Endothelial cell of umbilical vein (primary cell): Measurements from ENCODE around the gene PXK. TPM values are rescaled to one million over a fixed set of nuclear protein-coding genes. Genes with fewer than 3 reads are reported as not detected.

ENCODE experiments used
- BruUV-seq: library from RNA; stranded (reverse); fragments of 400-500 nt; replicated peaks from 2 replicates; lab custom pipeline; 2021; lab: Mats Ljungman, UMichigan
- CTCF ChIA-PET: fragments of 300-600, 350-600 bp; sonication (Branson Sonifier 250); formaldehyde crosslinking; loops from one replicate; lab custom pipeline; 2021; ENCODE audit warnings: antibody characterized with exemption, inconsistent platforms; lab: Charles Lee
- POLR2A ChIA-PET: fragments of 300-600, 350-600 bp; sonication (Branson Sonifier 250); formaldehyde crosslinking; loops from one replicate; lab custom pipeline; 2021; ENCODE audit warnings: antibody characterized with exemption, inconsistent platforms; lab: Charles Lee
- DNase-seq: peaks from one replicate; pipeline ENCODE4 v3.0.0-alpha.2; 2011; ENCODE audit warnings: low read depth, low spot score
- FAIRE-seq: peaks from 2 replicates; lab custom pipeline; 2011; peaks lifted over from hg19 to GRCh38; lab: Jason Lieb, UNC
- H2AFZ ChIP-seq: 2 replicates; pipeline ENCODE4 v1.6.0; 2012; ENCODE audit warnings: low read depth, low read length, control low read depth, inconsistent platforms
- H3K27ac ChIP-seq: 2 replicates; pipeline ENCODE4 v1.5.1; 2011; ENCODE audit warnings: low read depth, mild to moderate bottlenecking, control low read depth, low read length, moderate library complexity; ENCODE audit not compliant: insufficient read depth
- H3K27me3 ChIP-seq, 2 experiments: 2 replicates each; pipeline versions ENCODE4 v1.6.0 to v1.6.1; 2011; ENCODE audit warnings: low read length in 2 of 2, mixed read lengths in 1 of 2; ENCODE audit not compliant: control insufficient read depth in 2 of 2, insufficient read depth in 2 of 2
- H3K36me3 ChIP-seq, 2 experiments: 2 replicates in 1 of 2; 3 replicates in 1 of 2; pipeline ENCODE4 v1.5.1; 2011; ENCODE audit warnings: low read length in 2 of 2, mild to moderate bottlenecking in 1 of 2, moderate library complexity in 1 of 2; ENCODE audit not compliant: control insufficient read depth in 2 of 2, insufficient read depth in 2 of 2; ENCODE audit errors: extremely low read depth in 1 of 2
- H3K4me1 ChIP-seq: 3 replicates; pipeline ENCODE4 v1.5.1; 2011; ENCODE audit warnings: mild to moderate bottlenecking, low read length; ENCODE audit not compliant: control insufficient read depth, insufficient read depth; ENCODE audit errors: extremely low read depth
- H3K4me2 ChIP-seq: 2 replicates; pipeline ENCODE4 v1.6.1; 2011; ENCODE audit warnings: low read length, control low read depth, mixed read lengths; ENCODE audit not compliant: insufficient read depth
- H3K4me3 ChIP-seq, 3 experiments: fragments of 200-600 bp in 1 of 3; sonication (generic), shearing (Covaris generic) in 1 of 3; replicated peaks in 1 of 3; 2 replicates each; pipeline ENCODE4 v1.5.1; 2011 to 2016; ENCODE audit warnings: control low read depth in 3 of 3, low read length in 3 of 3, mild to moderate bottlenecking in 2 of 3, inconsistent platforms in 1 of 3, low read depth in 1 of 3, moderate library complexity in 1 of 3; ENCODE audit not compliant: insufficient read depth in 1 of 3
- H3K79me2 ChIP-seq: 2 replicates; pipeline ENCODE4 v1.6.0; 2012; ENCODE audit warnings: low read length, inconsistent platforms; ENCODE audit not compliant: control insufficient read depth, insufficient read depth
- H3K9ac ChIP-seq: replicated peaks from 2 replicates; pipeline ENCODE3; 2011; ENCODE audit warnings: low read length, control low read depth; ENCODE audit not compliant: insufficient read depth; ENCODE audit errors: extremely low read depth
- H3K9me1 ChIP-seq: replicated peaks from 3 replicates; pipeline ENCODE4 v1.6.0; 2011; ENCODE audit warnings: mild to moderate bottlenecking, low read length; ENCODE audit not compliant: control insufficient read depth, insufficient read depth; ENCODE audit errors: extremely low read depth
- H3K9me3 ChIP-seq: replicated peaks from 2 replicates; pipeline ENCODE4 v1.5.1; 2012; ENCODE audit warnings: low read length, inconsistent platforms; ENCODE audit not compliant: control insufficient read depth, insufficient read depth
- H4K20me1 ChIP-seq: replicated peaks from 2 replicates; pipeline ENCODE3; 2011; ENCODE audit warnings: mild to moderate bottlenecking, low read length; ENCODE audit not compliant: control insufficient read depth, insufficient read depth; ENCODE audit errors: extremely low read depth
- CTCF ChIP-seq, 2 donors: IDR thresholded peaks; 1 replicate in 1 of 2; 2 replicates in 1 of 2; pipeline ENCODE4 v1.5.1; 2011; ENCODE audit warnings: low read length in 2 of 2, mild to moderate bottlenecking in 2 of 2, moderate library complexity in 2 of 2, control low read depth in 1 of 2, inconsistent platforms in 1 of 2, low read depth in 1 of 2; ENCODE audit not compliant: insufficient read depth in 1 of 2; ENCODE audit errors: extremely low read depth in 1 of 2
- EZH2 ChIP-seq: IDR thresholded peaks from 2 replicates; pipeline ENCODE4 v1.6.1; 2012; ENCODE audit warnings: borderline replicate concordance, low read depth, mild to moderate bottlenecking, moderate library complexity, low read length, inconsistent platforms; ENCODE audit not compliant: severe bottlenecking
- FOS ChIP-seq: IDR thresholded peaks from 2 replicates; pipeline ENCODE4 v1.6.1; 2011; ENCODE audit warnings: mild to moderate bottlenecking, low read length, moderate library complexity, borderline replicate concordance; ENCODE audit not compliant: insufficient read depth
- GATA2 ChIP-seq: IDR thresholded peaks from 2 replicates; pipeline ENCODE4 v1.7.0; 2011; ENCODE audit warnings: low read depth, mild to moderate bottlenecking, moderate library complexity, mixed read lengths, low read length; ENCODE audit not compliant: insufficient read length, insufficient read depth
- JUN ChIP-seq: IDR thresholded peaks from 2 replicates; pipeline ENCODE4 v1.6.1; 2011; ENCODE audit warnings: borderline replicate concordance, low read depth; ENCODE audit not compliant: insufficient read length, insufficient read depth
- MAX ChIP-seq: IDR thresholded peaks from 2 replicates; pipeline ENCODE4 v1.6.1; 2011; ENCODE audit not compliant: insufficient read depth, insufficient read length
- MYC ChIP-seq: IDR thresholded peaks from one replicate; pipeline ENCODE4 v1.6.1; 2011; ENCODE audit warnings: mild to moderate bottlenecking, low read depth, low read length
- POLR2A ChIP-seq: IDR thresholded peaks from 2 replicates; pipeline ENCODE4 v1.6.1; 2012; ENCODE audit warnings: low read depth, mild to moderate bottlenecking, control low read depth, low read length
- POLR2AphosphoS5 ChIP-seq: IDR thresholded peaks from 2 replicates; pipeline ENCODE4 v1.6.1; 2012; ENCODE audit warnings: low read depth, mild to moderate bottlenecking, control low read depth, low read length, moderate library complexity; ENCODE audit not compliant: insufficient read depth
- dilution Hi-C: fragments of 300-500 bp; cut with MboI; formaldehyde crosslinking; loops from one replicate; pipeline ENCODE4 v1.15.0; 2019; ENCODE audit warnings: low sequenced_read_pairs; ENCODE audit not compliant: extremely low pct_ligation_motif_present
- intact Hi-C: fragments of 100-400 bp; cut with micrococcal nuclease; formaldehyde crosslinking; loops from one replicate; pipeline ENCODE4 v1.10.0; 2022
- polyA plus RNA-seq, 4 experiments: library from polyadenylated mRNA; depleted of rRNA in 3 of 4; stranded (reverse) in 3 of 4; unstranded in 1 of 4; fragments of >200 nt; gene quantifications; 2 replicates each; pipeline versions ENCODE4 v1.2.1 to v1.2.3, GENCODE V29; 2011 to 2012; ENCODE audit warnings: missing spikeins in 1 of 4
- total RNA-seq: library from RNA; stranded (reverse); gene quantifications from 2 replicates; pipeline ENCODE4 v1.2.3, GENCODE V29; 2021

Gene PXK
- total and polyA plus RNA-seq, 2 donors (not counting 3 experiments of a cell fraction or from before 2014, with no cell fraction given) = 11.3 to 14.6 TPM

- H3K9me1 ChIP-seq = no peaks in the 10 kb centered on the region
- ChIA-PET CTCF (interaction anchor here (0.7 to 2.0 kb wide), 10 partner anchors 9 to 162 kb away, joined by 3 to 8 read pairs (median 4); no protein-coding TSS in a partner anchor), POLR2A (interaction anchor here (0.6 kb wide), 1 partner anchor 8 kb away, joined by 7 read pairs; no protein-coding TSS in a partner anchor)
- intact Hi-C loops = no loop called here
- no TSS peak for BruUV-seq
- FAIRE-seq (no peak), DNase-seq (no peak)
- peaks cover 0 to 2% of the 10 kb centered on the region in 2 experiments for H3K36me3 ChIP-seq
- no peak for TF ChIP-seq MYC
- no peak for TF ChIP-seq FOS
- no peak for TF ChIP-seq MAX
- no peak for TF ChIP-seq CTCF (IDR thresholded peaks at IDR 0.05; ENCODE audit: extremely low read depth in 1 of 2, insufficient read depth in 1 of 2, low read depth in 1 of 2, low read length in 2 of 2)
- TF ChIP-seq EZH2 = no peak
- TF ChIP-seq POLR2AphosphoS5 = no peak
- no peak for TF ChIP-seq POLR2A
- no peak for TF ChIP-seq GATA2
- TF ChIP-seq JUN = no peak
- H4K20me1 ChIP-seq = no peaks in the 10 kb centered on the region
- no peaks in the 10 kb centered on the region for H3K27me3 ChIP-seq
- H3K4me3 ChIP-seq = no peak overlapping the region
- no peaks in the 10 kb centered on the region for H3K4me1 ChIP-seq
- H3K9ac ChIP-seq = no peak overlapping the region
- no peaks in the 10 kb centered on the region for H3K79me2 ChIP-seq
- dilution Hi-C loops = no loop called here
- no peak overlapping the region for H2AFZ ChIP-seq
- H3K9me3 ChIP-seq = no peaks in the 10 kb centered on the region
- no peak overlapping the region for H3K27ac ChIP-seq
- H3K4me2 ChIP-seq = no peak overlapping the region
Observed at GRCh38 chr3:58349792-58350626, 17.3 kb downstream of the PXK start.
